Stimulated activated CD8-positive, alpha-beta memory T cell treated with anti-CD3 and anti-CD28 coated beads, Interleukin-2, amount 100 ng/mL, for 48 hours (primary cell): ENCODE data around the gene IBA57.

ENCODE experiments used
- DNase-seq, 2 donors: peaks; one replicate each; pipeline ENCODE4 v3.0.0-alpha.2; 2020; ENCODE audit warnings: low read depth in 2 of 2

The IBA57 gene

DNA sequence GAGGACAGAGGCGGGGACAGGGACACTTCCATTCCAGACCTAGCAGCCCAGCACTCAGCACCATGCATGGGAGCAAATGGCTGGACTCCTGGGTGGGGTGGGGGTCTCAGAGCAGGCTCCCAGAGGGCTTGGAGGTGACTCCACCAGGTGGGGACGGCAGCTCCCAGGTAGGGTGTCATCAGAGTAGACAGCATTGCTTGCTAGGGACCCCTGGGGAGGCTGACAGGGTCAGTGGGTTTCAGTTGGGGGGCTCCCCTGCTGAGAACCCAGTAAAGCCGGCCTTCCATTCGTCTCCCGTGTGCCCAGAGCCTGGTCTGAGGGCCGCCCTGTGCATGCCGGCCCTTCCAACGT is 20.6 kb upstream of the IBA57 start:
- no peak for DNase-seq

DNA sequence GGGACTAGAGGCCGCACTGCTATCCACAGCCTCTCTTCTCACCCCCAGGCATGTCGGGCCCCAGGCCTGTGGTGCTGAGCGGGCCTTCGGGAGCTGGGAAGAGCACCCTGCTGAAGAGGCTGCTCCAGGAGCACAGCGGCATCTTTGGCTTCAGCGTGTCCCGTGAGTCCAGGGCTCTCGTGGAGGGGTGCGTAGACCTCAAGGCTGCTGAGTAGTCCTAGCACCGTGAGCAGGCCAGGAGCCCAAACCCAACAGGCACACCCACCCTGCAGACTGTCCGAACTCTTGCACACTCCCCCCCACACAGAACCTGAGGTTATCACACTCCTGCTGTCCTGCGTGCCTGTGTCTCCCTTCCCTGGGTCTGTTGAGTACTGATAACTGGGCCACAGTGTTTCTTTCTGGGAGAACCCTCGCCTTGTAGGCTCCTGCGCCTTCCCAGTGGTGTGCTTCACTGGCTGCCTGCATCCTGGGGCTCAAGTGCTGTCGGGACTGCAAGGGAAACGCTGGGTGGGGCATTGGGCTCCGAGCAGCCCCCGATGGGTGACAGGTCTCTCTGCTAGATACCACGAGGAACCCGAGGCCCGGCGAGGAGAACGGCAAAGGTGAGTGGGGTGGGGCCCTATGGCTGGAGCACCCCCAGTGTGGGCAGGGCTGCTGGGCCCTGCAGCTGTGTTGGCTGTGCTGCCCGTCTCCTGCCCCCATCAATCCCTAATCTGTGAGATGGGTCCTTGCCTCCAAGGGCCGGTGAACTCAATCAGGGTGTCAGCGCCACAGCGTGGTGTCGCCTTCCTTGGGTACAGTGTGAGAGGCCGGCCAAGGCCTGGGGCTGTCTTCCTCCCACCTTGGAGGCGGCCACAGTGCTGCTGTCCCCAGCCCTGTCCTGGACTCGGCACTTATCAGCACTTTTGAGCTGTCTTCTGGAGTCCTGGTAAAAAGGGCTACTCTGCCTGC is 19.9 kb upstream of the IBA57 start:
- no peak for DNase-seq

DNA sequence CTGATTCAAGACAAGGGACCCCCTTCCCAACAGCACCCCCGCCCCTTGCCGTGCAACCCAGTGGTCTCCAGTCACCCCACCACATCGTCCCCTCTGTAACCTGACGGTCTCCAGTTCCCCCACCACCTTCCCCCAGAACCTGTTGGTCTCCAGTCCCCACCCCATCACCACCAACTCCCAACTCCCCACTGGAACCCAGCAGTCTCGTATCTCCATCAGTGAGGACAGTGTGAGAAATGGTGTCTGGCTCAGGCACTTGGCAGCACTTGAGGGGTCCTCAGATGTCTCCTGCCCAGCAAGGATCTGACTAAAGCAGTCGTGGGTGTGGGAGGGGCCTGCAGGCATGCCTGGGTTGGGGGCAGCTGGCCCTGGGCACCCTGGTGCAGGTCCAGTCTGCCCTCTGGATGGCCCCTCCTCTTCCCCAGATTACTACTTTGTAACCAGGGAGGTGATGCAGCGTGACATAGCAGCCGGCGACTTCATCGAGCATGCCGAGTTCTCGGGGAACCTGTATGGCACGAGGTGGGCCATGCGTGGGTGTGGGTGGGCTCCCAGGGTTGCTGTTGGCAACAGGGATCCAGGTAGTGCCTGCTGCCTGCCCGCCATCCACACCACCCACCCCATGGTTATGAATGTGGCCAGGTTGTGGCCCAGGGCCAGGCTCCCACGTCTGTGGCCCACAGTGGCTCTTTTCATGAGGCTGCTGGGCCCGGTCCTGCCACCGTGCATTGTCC is 19.0 kb upstream of the IBA57 start:
- DNase-seq = no peak

DNA sequence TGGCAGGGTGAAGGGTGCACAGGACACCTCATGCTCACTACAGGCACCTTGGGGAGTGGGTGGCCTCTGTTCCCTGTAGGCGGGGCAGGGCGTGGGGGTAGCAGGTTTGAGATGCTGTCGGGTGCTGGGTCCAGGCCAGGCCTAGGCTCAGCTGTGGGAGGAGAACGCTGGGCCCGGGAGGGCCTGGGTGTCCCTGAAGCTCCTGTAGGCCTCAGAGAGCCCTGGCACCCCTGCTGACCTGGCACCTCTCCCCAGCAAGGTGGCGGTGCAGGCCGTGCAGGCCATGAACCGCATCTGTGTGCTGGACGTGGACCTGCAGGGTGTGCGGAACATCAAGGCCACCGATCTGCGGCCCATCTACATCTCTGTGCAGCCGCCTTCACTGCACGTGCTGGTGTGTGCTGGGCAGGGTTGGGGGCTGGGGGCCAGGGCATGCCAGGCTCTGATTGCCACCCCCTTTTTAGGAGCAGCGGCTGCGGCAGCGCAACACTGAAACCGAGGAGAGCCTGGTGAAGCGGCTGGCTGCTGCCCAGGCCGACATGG is 18.4 kb upstream of the IBA57 start:
- no peak for DNase-seq

DNA sequence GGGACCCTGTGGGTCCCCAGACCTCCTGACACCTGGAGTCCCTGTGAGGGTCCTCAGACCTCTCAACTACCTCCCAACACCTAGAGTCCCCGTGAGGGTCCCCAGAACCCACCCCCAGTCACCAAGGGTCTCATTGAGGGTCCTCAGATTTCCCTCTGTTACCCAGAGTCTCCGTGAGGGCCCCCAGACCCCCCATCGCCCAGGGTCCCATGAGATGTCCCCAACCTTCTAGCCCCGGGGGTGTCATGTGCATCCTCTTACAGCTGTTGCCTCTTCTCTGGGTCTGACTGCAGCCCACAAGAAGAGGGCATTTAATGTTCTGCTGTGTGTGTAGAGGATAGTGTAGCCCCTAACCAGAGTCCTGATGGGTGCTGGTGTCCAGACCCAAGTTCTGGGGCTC is 17.8 kb upstream of the IBA57 start:
- DNase-seq = no peak

DNA sequence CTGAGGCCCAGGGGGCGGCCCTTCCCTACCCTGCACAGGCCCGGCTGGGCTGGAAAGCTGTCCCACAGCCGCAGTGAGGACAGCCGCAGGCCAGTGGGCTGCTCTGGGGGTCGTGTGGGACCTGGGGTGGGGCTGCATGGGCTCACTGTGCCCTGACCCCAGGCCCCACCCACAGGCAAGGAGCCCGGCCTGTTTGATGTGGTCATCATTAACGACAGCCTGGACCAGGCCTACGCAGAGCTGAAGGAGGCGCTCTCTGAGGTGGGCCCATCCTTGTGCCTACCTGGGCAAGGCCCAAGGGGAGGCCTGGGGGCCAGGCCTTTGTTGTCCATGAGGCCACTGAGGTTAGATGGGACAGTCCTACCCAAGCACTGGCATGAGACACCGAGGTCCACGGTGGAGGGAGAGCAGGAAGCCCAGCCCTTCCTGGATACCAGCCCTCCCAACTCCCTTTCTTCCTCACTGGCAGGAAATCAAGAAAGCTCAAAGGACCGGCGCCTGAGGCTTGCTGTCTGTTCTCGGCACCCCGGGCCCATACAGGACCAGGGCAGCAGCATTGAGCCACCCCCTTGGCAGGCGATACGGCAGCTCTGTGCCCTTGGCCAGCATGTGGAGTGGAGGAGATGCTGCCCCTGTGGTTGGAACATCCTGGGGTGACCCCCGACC is 17.3 kb upstream of the IBA57 start:
- DNase-seq = no peak

DNA sequence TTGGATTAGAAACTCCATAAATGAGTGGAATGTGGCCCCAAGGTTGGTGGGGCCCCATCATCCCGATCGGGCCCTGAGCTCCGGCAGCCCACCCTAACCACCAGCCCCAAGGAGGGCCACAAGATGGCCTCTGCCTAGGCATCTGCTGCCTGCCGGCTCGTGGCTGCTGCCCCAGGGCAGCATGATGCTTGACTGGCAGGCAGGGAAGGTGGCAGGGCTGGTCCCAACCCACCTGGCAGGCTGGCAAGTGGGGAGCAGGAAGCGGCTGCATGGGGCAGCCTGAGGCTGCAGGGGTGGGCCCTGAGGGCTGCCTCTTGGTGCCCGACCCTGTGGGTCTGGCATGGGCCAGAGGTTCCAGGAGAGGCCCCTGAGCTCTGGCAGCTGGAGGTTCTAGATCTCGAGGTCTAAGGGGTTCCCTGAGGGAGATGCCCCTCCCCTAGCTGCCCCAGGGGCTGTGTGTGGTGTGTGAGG is 16.6 kb upstream of the IBA57 start:
- DNase-seq = no peak

DNA sequence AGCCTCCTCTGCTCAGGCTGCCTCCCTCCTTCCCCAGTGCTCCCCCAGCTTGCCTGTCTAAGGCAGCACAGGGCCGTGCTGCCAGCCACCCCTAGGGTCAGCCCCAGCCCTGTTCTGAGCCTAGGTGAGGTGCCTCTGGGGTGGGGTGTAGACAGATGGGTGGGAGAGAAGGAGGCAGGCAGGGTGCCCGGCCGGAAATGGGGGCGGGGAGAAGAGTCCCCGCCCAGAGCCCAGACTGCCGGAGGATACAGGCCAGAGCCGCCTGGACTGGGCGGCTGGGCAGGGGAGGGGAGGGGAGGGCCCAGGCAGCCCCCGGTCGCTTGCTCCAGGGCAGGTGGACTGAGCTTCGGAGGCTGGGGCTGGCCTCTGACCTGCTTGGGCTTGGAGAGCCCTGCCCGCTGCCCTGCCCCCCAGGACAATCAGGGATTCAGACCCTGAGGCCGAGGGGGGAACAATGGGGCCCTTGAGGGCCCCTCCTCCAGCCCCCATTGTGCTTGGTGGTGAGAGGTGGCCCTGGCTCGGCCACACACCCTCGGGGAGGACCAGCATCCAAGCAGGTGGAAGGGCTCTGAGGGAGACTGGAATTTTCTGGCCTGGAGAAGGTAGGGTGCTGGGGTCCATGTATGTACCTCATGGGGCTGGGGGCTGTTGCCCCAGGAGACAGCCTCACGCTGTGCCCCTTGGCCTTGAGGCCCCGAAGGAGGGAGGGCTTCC is 16.0 kb upstream of the IBA57 start, which contains the start of gene GJC2:
Gene GJC2, plus strand, starts transcription at position 525 of the 714 bp plus-strand sequence. CDS start 7,829 bp downstream, outside the sequence.
- DNase-seq = no peak

DNA sequence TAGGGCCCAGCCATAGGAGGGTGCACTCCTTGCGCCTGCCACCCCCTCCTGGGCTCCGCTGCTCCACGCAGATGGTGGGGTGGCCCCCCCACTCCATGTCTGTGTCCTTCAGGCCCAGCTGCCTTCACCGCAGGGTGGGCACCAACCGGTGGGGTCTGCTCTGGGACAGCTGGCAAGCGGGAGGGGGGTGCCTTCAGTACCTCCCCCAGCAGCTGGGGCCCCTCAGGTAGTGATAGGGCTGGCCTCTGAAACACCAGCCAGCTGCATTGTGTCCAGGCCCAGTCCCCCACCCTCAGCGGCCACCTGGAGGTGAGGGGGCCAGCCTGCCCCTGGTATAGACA is 15.5 kb upstream of the IBA57 start:
- no peak for DNase-seq

DNA sequence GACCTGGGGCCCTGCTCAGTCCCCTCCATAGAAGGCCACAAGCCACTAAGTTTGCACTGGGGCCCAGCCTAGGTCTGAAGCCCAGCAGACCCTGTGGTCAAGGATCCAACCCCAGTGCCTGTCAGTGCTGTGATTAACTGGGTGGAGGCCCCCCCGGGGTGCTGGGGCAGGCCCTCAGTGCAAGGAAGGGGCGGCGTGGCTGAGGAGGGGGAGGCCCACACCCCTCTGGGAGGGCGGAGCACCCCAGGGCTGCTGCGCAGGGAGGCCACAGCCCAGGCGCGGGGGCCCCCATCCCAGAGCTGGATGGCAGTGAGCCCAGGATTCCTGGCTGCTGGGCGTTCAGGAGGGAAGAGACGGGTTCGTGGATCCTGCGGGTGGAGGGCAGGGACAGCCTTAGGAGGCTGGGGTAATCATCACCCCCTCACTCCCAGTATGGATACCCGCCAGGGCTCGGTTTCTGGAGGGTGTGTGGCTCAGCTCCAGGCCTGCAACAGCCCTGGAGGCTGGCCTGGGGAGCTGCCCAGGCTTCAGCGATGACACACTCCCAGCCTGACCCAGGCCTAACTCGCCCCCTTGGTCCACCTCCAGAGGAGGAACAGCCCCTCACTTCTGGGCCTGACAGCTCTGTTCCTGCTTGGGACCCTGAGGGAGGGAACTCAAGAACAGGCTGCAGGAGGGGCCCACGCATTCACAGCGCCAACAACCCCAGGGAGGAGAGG is 15.0 kb upstream of the IBA57 start:
- no peak for DNase-seq

DNA sequence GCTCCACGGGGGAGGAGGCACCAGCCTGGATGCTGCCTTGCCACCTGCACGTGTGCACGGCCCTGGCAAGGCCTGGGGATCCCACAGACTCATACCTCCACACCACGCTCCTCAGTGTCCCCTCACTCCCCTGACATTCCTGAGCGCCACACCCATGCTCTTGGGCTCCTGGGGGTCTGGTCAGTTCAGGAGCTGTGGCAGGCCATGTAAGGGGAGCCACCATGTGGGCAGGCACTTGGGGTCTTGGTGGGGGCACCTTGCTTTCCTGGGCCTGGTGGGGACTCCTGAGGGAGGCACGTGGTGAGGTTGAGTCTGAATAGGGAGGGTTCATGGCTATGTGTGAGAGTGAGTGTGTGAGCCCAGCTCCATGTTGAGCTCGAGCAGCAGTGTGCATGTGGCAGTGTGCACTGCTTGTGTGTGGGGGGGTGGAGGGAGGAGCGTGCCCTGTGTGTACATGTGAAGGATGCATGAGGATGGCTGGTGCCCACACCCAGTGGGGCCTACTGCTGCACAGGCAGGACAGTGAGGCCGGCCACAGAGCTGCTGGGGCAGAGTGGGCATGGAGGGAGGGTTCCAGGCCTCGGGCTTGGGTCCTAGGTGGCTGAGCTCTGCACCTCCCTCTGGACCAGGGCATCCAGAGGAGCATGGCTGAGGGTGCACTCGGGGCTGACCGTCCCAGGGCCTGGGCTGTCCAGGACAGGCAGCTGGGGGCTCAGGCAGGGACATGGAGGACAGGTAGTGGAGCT is 14.3 kb upstream of the IBA57 start:
- DNase-seq = no peak

DNA sequence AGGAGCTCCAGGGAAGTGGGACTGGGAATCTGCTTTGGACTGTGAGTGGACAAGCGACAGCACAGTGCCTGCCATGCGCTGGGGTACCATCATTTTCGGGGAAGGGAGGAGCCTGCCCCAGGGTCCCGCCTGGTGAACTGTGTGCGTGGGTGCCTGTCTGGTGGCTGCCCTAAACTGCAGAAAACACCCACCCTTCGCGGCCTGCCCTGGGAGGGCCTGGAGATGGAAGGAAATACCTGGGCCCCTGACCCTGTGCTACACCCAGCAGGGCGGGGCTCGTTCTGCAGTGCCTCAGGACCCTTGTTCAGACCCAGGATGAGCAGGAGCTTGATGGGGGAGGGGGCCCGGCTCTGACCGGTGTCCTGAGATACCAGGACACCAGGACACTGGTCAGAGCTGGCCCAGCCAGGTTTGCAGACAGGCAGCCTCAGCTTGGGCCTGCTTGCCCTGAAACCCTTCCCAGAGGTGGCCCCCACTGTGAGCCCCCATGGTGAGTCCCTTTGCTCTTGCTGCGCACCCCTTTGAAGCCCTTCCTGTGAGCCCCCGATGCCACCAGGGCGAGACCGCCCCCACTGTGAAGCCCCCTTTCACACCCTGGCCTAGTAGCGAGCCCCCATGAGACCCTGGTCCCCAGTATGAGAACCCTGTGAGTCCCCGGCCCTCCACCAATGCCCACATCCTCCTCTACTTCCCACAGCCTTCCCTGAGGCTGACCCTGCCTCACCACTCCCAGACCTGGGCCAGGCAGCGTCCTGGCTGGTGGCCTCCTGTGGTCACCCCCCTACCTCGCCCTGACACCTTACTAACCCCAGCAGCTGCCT is 13.3 kb upstream of the IBA57 start:
- no peak for DNase-seq

DNA sequence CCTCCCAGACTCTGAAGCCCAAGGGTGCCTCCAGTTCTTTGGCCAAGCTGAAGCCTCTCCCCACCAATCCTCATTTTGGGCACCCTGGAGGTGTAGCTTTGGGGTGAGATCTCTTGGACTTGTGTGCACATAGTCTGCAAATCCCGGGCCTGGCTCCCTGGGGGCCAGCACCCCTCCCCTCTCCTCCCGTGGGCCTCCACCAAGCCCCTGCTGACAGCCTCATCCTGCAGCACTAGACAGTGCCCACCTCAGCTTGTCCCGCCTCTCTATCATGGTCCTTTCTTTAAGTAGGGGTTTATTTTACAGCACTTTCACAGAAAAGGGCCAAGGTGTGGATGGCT is 12.7 kb upstream of the IBA57 start:
- DNase-seq = no peak

DNA sequence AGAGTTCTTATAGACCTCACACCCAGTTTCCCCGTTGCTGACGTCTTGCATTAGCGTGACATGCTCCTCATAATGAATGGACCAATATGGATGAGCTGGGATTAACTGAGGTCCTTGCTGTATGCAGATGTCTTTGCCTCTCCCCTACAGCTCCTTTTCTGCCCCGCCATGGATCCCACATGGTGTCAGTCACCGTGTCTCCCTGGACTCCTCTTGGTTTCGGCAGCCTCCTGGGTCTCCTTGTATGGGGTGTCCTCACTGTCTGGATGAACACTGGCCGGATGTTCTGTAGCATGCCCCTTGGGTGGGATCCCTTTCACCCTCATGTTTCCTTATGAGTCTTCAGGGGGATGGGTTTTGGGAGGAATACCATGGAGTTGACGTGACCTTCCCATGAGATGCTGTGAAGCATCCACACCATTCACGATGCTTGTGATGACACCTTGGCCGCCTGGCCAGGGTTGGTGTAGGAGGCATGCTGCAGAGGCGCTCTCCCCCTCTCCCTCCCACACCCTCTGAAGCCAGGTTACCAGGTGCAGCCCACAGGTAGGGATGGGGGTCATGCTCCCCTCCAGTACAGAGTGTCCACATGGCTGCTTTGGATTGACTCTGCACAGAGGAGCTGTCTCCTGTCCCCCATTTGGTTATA is 11.5 kb upstream of the IBA57 start:
- no peak for DNase-seq

DNA sequence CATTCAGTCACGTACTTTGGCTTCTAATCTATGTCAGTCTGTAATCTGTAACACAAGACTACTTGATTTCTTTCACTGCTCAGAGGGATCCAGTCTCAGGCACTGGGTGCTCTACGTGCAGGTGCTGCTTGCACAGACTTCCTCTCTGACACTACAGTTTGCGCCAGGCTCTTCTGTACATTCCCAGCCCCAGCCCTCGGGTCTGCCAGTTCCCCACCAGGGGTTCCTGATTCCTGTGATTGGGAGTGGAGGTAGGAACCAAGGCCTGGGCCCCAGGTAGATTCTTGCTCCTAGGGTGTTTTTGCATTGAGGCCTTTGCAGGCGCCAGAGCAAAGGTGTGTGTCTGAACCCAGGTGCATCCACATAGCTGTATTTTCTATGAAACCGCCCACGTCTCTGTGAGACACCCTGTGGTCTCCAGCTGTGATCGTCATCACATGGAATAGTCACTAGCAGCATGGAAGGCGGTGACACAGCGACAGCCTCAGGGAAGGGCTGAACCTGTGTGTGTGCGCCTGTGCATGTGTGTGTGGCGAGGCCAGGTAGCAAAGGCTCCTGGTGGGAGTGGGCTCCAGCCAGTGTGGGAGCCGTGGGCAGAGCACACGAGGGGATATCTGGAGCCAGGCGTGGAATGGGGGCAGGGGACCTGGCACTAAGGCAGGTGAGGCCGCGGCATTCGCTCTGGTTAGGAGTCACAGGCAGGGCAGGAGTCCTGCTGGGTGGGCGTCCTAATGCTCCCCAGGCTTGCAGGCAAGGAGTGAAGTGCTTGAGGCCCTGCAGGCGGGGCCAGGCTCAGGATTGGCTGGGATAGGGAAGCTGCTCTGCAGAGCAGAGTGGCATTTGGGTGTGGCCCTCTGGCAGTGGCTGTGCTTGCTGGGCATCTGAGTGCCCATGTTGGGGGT is 10.7 kb upstream of the IBA57 start:
- DNase-seq = peak in 1 of 2 donors; percentile 38

DNA sequence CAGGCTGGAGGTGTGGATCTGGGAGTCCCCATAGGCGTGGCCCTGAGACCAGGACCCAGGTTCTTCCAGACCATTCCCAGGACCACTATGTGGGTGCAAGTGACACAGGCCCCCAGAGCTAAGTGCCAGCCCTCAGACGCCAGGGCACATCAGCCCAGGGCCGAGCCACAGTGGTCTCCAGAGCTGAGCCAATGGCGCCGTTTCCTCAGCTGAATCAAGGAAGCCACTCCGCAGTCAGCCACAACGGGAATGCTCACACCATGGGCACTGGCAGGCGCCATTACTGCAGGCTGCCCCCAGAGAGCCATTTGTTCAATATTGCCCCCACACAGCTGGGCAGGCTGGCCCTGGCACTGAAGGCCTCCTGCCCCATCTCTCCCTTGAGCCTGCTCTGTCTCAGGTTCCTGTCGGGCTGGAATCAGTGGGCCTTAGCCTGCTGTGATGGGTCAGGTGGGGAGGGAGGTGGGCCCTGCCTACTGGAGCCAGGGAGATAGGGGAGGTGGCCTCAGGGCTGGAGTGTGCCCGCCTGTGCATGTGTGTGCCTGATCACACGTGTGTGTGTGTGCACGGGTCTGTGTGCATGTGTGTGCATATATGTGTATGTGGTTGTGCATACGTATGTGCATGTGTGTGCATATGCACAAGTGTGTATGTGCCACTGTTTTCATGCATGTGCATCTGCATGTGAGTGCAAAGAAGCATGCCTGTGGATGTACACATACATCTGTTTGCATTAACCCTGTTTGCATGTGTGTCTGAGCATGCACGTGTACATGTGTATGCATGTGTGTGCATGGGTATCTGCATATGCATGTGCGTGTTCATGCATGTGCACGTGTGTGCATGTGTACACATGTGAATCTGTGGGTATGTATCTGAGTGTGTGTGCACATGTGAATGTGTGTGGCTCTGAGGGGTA is 9.7 kb upstream of the IBA57 start:
- no peak for DNase-seq

DNA sequence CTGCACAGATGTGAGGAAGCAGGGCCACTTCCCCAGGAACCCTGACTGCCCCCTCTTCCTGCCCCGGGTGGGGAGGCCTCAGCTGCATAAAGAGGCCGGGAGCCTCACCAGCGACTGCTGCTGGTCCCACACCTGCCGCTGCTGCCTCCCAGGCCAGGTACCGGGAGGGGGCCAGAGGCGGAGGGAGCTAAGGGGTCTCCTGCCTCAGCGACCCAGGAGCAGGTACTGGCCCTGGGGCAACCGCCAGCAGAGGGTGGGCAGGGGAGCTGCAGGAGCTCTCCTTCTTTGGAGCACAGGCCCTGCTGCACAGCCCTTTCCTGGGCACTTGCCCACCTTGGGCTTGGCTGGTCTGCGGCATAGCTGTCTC is 9.1 kb upstream of the IBA57 start:
- no peak for DNase-seq
